Activated CD8-positive, alpha-beta memory T cell treated with anti-CD3 and anti-CD28 coated beads, Interleukin-2, amount 50 U/mL, for 4 hours (primary cell): ENCODE results near the gene TPST1.
"Not testable (repeated sequence)": the region's sequence is repeated elsewhere in the genome, so short reads cannot be mapped to it uniquely, and the experiment has no call there.

Experiments used
- DNase-seq: peaks from one replicate; pipeline ENCODE4 v3.0.0-alpha.2; 2020

TPST1 gene

GRCh38 chr7:66204822-66205740 lies at the start of gene TPST1:
Gene TPST1 (plus strand): TSS chr7:66205334. CDS start chr7:66240426, 35,092 bp downstream.
- peak; percentile 80 for DNase-seq

GRCh38 chr7:66156035-66156434 lies 49.1 kb upstream of the TPST1 start:
- not testable (repeated sequence) for DNase-seq

GRCh38 chr7:66157060-66157459 lies 48.1 kb upstream of the TPST1 start:
- no peak for DNase-seq

GRCh38 chr7:66162622-66163021 lies 42.5 kb upstream of the TPST1 start:
- DNase-seq, result no peak

- DNase-seq, result no peak
These were observed 41.9 kb upstream of the TPST1 start for GRCh38 chr7:66163186-66163610.

- no peak for DNase-seq
These were observed 40.8 kb upstream of the TPST1 start for GRCh38 chr7:66164356-66164755.

- DNase-seq, result no peak
These were observed 37.3 kb upstream of the TPST1 start for GRCh38 chr7:66167773-66168387.

- DNase-seq, result no peak
These were observed 35.5 kb upstream of the TPST1 start for GRCh38 chr7:66169616-66170015.

GRCh38 chr7:66170309-66171231 lies 34.6 kb upstream of the TPST1 start:
- no peak for DNase-seq

- not testable (repeated sequence) for DNase-seq
These were observed 32.4 kb upstream of the TPST1 start for GRCh38 chr7:66172536-66173401.

- DNase-seq, result no peak
These were observed 31.3 kb upstream of the TPST1 start for GRCh38 chr7:66173856-66174255.

- DNase-seq, result not testable (repeated sequence)
These were observed 30.1 kb upstream of the TPST1 start for GRCh38 chr7:66175006-66175405.

GRCh38 chr7:66176914-66177313 lies 28.2 kb upstream of the TPST1 start:
- no peak for DNase-seq

GRCh38 chr7:66178258-66178657 lies 26.9 kb upstream of the TPST1 start:
- DNase-seq, result no peak

GRCh38 chr7:66181329-66181728 lies 23.8 kb upstream of the TPST1 start:
- DNase-seq, result no peak

GRCh38 chr7:66181845-66182244 lies 23.3 kb upstream of the TPST1 start:
- no peak for DNase-seq

GRCh38 chr7:66182920-66183319 lies 22.2 kb upstream of the TPST1 start:
- DNase-seq, result no peak

- DNase-seq, result no peak
These were observed 21.4 kb upstream of the TPST1 start for GRCh38 chr7:66183700-66184099.

GRCh38 chr7:66185680-66186187 lies 19.4 kb upstream of the TPST1 start:
- no peak for DNase-seq

- DNase-seq, result no peak
These were observed 18.1 kb upstream of the TPST1 start for GRCh38 chr7:66186991-66187390.

- DNase-seq, result no peak
These were observed 17.2 kb upstream of the TPST1 start for GRCh38 chr7:66187905-66188304.

GRCh38 chr7:66188645-66189044 lies 16.5 kb upstream of the TPST1 start:
- DNase-seq, result no peak
